GM21360 (cell line): ENCODE results near the gene MRRF.
"Not testable (repeated sequence)": the region's sequence is repeated elsewhere in the genome, so short reads cannot be mapped to it uniquely, and the experiment has no call there.

Experiments used
- ATAC-seq: cut with Tn5 transposase; IDR thresholded peaks from one replicate; pipeline ENCODE4 v1.9.1; 2021; ENCODE audit warnings: mild to moderate bottlenecking, moderate library complexity; ENCODE audit not compliant: unreplicated experiment

The MRRF gene

GRCh38 chr9:122274055-122274454 is 9.4 kb downstream of the MRRF start:
- ATAC-seq = no peak

GRCh38 chr9:122276096-122276495 is 11.4 kb downstream of the MRRF start:
- no peak for ATAC-seq

GRCh38 chr9:122277285-122277897 is 12.7 kb downstream of the MRRF start:
- no peak for ATAC-seq

- ATAC-seq = no peak
These were observed 16.7 kb downstream of the MRRF start for GRCh38 chr9:122281368-122281767.

GRCh38 chr9:122286764-122287163 is 22.1 kb downstream of the MRRF start:
- no peak for ATAC-seq

- no peak for ATAC-seq
These were observed 22.6 kb downstream of the MRRF start for GRCh38 chr9:122287214-122287720.

- no peak for ATAC-seq
These were observed 26.8 kb downstream of the MRRF start for GRCh38 chr9:122291458-122291857.

- ATAC-seq = no peak
These were observed 29.8 kb downstream of the MRRF start for GRCh38 chr9:122294531-122294930.

- ATAC-seq = no peak
These were observed 32.8 kb downstream of the MRRF start for GRCh38 chr9:122297512-122297911.

GRCh38 chr9:122302237-122303093 is 37.8 kb downstream of the MRRF start:
- no peak for ATAC-seq

- ATAC-seq = no peak
These were observed 42.4 kb downstream of the MRRF start for GRCh38 chr9:122307061-122307460.

- no peak for ATAC-seq
These were observed 43.2 kb downstream of the MRRF start for GRCh38 chr9:122307925-122308324.

- no peak for ATAC-seq
These were observed 45.2 kb downstream of the MRRF start for GRCh38 chr9:122309861-122310260.

- no peak for ATAC-seq
These were observed 49.5 kb downstream of the MRRF start for GRCh38 chr9:122314165-122314564.

GRCh38 chr9:122315534-122315933 is 50.9 kb downstream of the MRRF start:
- no peak for ATAC-seq

GRCh38 chr9:122318284-122318683 is 53.6 kb downstream of the MRRF start:
- no peak for ATAC-seq

GRCh38 chr9:122320413-122320881 is 55.8 kb downstream of the MRRF start:
- no peak for ATAC-seq

GRCh38 chr9:122322553-122322952 is 57.9 kb downstream of the MRRF start:
- ATAC-seq = no peak

GRCh38 chr9:122324665-122325064 is 60.0 kb downstream of the MRRF start:
- ATAC-seq = not testable (repeated sequence)

- no peak for ATAC-seq
These were observed 60.4 kb downstream of the MRRF start for GRCh38 chr9:122325124-122325523.

- ATAC-seq = no peak
These were observed 62.5 kb downstream of the MRRF start for GRCh38 chr9:122327175-122327574.

- no peak for ATAC-seq
These were observed 64.9 kb downstream of the MRRF start for GRCh38 chr9:122329597-122329996.
